IPS-15b (cell line): ENCODE results near the gene NFX1.
"Not testable (repeated sequence)": the region's sequence is repeated elsewhere in the genome, so short reads cannot be mapped to it uniquely, and the experiment has no call there.

Experiments
- H3K27me3 ChIP-seq: one replicate; pipeline ENCODE4 v1.6.1; 2013; ENCODE audit warnings: low read length; ENCODE audit not compliant: control insufficient read depth, insufficient read depth
- H3K36me3 ChIP-seq: one replicate; pipeline ENCODE4 v1.6.1; 2013; ENCODE audit warnings: low read length; ENCODE audit not compliant: control insufficient read depth, insufficient read depth
- H3K4me1 ChIP-seq: one replicate; pipeline ENCODE4 v1.6.1; 2013; ENCODE audit warnings: mild to moderate bottlenecking, low read length; ENCODE audit not compliant: control insufficient read depth, insufficient read depth
- H3K4me3 ChIP-seq: one replicate; pipeline ENCODE4 v1.5.1; 2013; ENCODE audit warnings: low read depth, low read length
- H3K9ac ChIP-seq: one replicate; pipeline ENCODE4 v1.6.1; 2013; ENCODE audit warnings: low read depth, mild to moderate bottlenecking, low read length
- H3K9me3 ChIP-seq: one replicate; pipeline ENCODE4 v1.6.1; 2013; ENCODE audit warnings: mild to moderate bottlenecking, low read length; ENCODE audit not compliant: control insufficient read depth, insufficient read depth

The NFX1 gene

DNA sequence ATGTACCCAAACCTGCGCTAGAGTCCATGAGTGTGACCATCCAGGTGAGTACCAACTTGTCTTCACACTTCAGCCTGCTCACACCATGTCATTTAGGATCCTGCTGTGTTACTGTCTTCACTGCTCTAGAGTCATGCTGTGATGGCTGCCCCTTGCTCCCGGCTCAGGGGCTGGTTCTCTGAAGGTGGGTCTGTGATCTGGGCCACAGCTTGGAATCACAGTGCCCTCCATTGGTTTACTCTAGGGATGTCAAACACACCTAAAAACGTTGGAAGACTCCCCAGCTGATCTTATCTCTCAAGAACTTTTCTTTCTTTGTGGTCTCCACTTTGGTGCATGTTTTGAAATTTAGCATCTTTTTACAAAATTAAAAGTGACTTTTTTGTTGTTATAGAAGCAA is 53.8 kb downstream of the NFX1 start:
- H3K9me3 ChIP-seq, result peaks cover 10% of the 10 kb centered on the region
- H3K4me1 ChIP-seq, result no peaks in the 10 kb centered on the region
- H3K4me3 ChIP-seq, result no peak overlapping the region
- H3K27me3 ChIP-seq, result no peaks in the 10 kb centered on the region
- peaks cover 46% of the 10 kb centered on the region for H3K36me3 ChIP-seq
- no peak overlapping the region for H3K9ac ChIP-seq

DNA sequence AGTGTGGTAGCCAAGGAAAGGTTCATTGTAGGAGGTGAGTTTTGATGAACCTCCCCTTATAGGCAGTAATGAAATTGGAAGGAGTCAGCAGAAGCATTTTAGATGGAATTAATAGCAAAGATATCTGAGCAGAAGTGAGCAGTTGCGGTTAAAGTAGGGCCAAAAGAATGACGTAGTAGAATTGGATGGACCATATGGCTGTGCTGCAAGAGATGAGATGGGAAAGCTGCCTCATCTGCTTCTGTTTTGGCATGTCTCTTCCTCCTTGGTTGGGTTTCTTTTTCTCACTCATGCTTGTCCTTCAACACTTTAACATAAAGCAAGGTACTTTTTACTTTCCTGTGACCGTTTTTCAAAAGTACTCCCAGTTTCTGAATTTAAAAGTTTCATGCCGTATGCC is 56.2 kb downstream of the NFX1 start:
- no peak overlapping the region for H3K4me3 ChIP-seq
- H3K9ac ChIP-seq, result no peak overlapping the region
- peaks cover 25% of the 10 kb centered on the region for H3K36me3 ChIP-seq
- H3K4me1 ChIP-seq, result no peaks in the 10 kb centered on the region
- H3K27me3 ChIP-seq, result no peaks in the 10 kb centered on the region
- no peaks in the 10 kb centered on the region for H3K9me3 ChIP-seq

GRCh38 chr9:33348998-33349397 is 58.7 kb downstream of the NFX1 start:
- H3K27me3 ChIP-seq, result no peaks in the 10 kb centered on the region
- H3K4me1 ChIP-seq, result no peaks in the 10 kb centered on the region
- H3K36me3 ChIP-seq, result peaks cover 23% of the 10 kb centered on the region
- no peaks in the 10 kb centered on the region for H3K9me3 ChIP-seq
- H3K4me3 ChIP-seq, result no peak overlapping the region
- no peak overlapping the region for H3K9ac ChIP-seq

DNA sequence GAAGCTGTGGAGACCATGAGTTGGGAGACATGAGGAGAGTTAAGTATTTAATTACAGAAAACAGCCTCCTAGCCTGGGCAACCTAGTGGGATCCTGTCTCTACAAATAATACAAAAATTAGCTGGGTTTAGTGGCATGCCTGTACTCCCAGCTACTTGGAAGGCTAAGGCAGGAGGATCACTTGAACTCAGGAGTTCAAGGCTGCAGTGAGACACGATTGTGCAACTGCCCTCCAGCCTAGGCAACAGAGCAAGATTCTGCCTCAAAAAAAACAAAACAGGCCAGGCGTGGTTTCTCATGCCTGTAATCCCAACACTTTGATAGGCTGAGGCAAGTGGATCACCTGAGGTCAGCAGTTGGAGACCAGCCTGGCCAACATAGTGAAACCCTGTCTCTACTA is 59.4 kb downstream of the NFX1 start:
- Histone ChIP-seq H3K36me3 (peaks cover 20% of the 10 kb centered on the region), H3K27me3 (no peaks in the 10 kb centered on the region), H3K9me3 (no peaks in the 10 kb centered on the region), H3K4me1 (no peaks in the 10 kb centered on the region), H3K9ac (no peak overlapping the region), H3K4me3 (no peak overlapping the region)

GRCh38 chr9:33350310-33350709 is 60.0 kb downstream of the NFX1 start:
- Histone ChIP-seq H3K27me3 (no peaks in the 10 kb centered on the region), H3K9ac (no peak overlapping the region), H3K4me3 (no peak overlapping the region), H3K9me3 (no peaks in the 10 kb centered on the region), H3K36me3 (peaks cover 24% of the 10 kb centered on the region), H3K4me1 (no peaks in the 10 kb centered on the region)

- Histone ChIP-seq H3K9me3 (no peaks in the 10 kb centered on the region), H3K4me1 (no peaks in the 10 kb centered on the region), H3K9ac (no peak overlapping the region), H3K27me3 (no peaks in the 10 kb centered on the region), H3K4me3 (no peak overlapping the region), H3K36me3 (peaks cover 17% of the 10 kb centered on the region)
These were observed 61.2 kb downstream of the NFX1 start for GRCh38 chr9:33351547-33351946.

DNA sequence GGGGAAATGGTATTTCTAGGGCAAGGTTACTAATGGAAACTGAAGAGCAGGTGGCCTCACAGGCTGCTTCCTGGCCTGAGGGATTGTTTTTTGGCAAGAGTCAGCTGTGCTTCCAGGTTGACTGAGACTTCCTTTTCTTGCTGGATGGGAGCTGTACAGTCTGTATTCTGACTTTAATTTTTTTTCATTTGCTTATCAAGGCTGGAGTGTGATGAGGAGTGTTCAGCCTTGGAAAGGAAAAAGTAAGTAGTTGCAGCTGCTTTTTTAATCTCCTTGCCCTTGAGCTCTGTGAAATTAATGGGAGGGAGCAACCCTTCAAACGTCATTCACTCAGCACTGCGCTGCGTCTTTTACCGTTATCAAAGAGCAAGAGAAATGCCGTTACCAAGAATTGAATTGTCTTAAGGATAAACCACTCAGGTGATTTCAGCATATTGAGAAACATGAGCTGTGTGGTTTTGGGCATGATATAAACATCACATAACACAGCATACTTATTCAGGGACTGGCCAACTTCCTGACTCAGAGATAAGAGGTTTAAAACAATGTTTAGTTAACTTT is 64.4 kb downstream of the NFX1 start:
- H3K36me3 ChIP-seq, result peaks cover 3% of the 10 kb centered on the region
- H3K4me1 ChIP-seq, result no peaks in the 10 kb centered on the region
- no peaks in the 10 kb centered on the region for H3K9me3 ChIP-seq
- H3K27me3 ChIP-seq, result no peaks in the 10 kb centered on the region
- H3K4me3 ChIP-seq, result no peak overlapping the region
- H3K9ac ChIP-seq, result no peak overlapping the region

DNA sequence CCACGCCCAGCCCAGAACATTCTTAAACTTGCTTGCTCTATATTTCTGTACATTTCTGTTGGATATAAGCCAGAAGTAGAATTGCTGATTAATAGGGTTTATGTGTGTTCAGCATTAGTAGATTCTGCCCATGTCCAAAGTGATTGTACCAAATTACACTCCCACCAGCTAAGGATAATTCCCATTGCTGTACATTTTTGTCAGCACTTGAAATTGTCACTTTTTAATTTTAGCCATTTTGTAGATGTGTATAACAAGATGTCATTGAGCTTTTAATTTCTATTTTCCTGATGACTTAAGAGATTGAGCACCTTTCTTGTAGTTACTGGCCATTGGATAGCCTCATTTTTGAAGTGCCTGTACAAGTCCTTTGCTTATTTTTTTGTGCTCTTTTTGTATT is 65.6 kb downstream of the NFX1 start:
- H3K4me1 ChIP-seq, result no peaks in the 10 kb centered on the region
- no peaks in the 10 kb centered on the region for H3K27me3 ChIP-seq
- H3K36me3 ChIP-seq, result peaks cover 3% of the 10 kb centered on the region
- H3K4me3 ChIP-seq, result no peak overlapping the region
- no peak overlapping the region for H3K9ac ChIP-seq
- no peaks in the 10 kb centered on the region for H3K9me3 ChIP-seq

GRCh38 chr9:33358641-33359040 is 68.3 kb downstream of the NFX1 start:
- H3K9me3 ChIP-seq, H3K36me3 ChIP-seq, H3K4me1 ChIP-seq, H3K9ac ChIP-seq, H3K27me3 ChIP-seq, H3K4me3 ChIP-seq: not testable (repeated sequence)

DNA sequence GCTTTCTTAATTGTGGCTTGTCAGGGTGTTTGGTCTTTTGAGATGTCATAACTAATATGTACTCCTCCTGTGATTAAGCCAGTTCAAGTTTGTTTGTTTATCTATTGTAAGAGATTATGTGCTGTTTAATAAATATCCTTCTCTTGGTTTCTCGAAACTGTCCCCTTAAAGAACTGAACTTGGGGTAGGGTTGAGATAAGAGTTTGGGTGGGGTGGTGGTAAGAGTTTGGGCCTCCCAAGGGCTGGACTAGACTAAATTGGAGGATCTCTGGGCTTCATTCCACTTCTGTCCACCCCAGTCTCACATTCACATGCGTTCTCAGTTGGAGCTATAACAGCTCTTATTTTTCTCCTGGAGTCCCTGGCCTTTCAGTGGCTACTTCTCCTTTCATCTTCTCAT is 73.8 kb downstream of the NFX1 start:
- no peaks in the 10 kb centered on the region for H3K4me1 ChIP-seq
- no peak overlapping the region for H3K4me3 ChIP-seq
- H3K36me3 ChIP-seq, result peaks cover 6% of the 10 kb centered on the region
- H3K27me3 ChIP-seq, result no peaks in the 10 kb centered on the region
- H3K9me3 ChIP-seq, result no peaks in the 10 kb centered on the region
- H3K9ac ChIP-seq, result no peak overlapping the region

DNA sequence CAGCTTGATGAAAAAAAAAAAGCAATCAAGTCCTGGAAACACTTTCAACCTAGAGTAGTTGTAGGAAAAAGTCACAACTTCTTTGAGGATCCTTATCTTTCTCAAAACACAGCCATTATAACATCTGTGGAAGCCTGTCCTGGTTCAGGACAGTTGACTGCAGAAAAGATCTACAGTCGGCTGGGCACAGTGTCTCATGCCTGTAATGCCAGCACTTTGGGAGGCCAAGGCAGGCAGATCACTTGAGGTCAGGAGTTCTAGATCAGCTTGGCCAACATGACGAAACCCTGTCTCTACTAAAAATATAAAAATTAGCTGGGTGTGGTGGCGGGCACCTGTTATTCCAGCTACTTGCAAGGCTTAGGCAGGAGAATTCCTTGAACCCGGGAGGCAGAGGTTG is 74.5 kb downstream of the NFX1 start:
- H3K9me3 ChIP-seq, H3K27me3 ChIP-seq, H3K4me3 ChIP-seq, H3K36me3 ChIP-seq, H3K4me1 ChIP-seq, H3K9ac ChIP-seq: not testable (repeated sequence)

DNA sequence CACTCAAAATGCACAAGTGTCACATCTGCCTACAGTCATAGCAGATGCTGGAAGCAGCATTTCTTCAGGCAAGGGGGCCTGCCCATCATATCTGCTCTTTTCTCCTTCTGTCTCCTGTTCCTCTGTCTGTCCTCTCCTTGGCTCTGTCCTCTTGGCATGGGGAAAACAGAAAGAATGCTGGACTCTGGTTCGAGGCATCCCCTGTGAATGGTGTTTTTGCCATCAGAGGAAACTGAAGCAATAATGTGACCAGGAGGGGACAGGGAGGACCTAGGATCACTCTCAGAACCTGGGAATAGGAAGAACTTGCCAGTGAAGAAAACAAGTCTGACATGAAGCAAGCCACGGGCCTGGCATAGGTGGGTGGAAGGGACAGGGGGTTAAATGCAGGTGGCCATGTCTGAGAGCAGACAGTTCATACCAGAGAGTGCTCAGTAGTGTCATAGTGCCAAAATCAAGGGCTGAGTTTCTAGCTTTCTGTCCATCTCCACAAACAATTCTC is 76.7 kb downstream of the NFX1 start:
- H3K36me3 ChIP-seq, result peaks cover 12% of the 10 kb centered on the region
- H3K4me1 ChIP-seq, result no peaks in the 10 kb centered on the region
- H3K9me3 ChIP-seq, result no peaks in the 10 kb centered on the region
- no peaks in the 10 kb centered on the region for H3K27me3 ChIP-seq
- H3K4me3 ChIP-seq, result no peak overlapping the region
- no peak overlapping the region for H3K9ac ChIP-seq
